Panc1 (cell line): ENCODE results near the gene ETV5. TPM values are rescaled to one million over a fixed set of nuclear protein-coding genes. Genes with fewer than 3 reads are reported as not detected.

Experiments
- ATAC-seq: fragments of 200-7000 bp; cut with Tn5 transposase; 2 replicates; pipeline ENCODE4 v1.9.1; 2020; ENCODE audit warnings: mild to moderate bottlenecking, moderate library complexity
- Bru-seq: library from RNA; stranded (reverse); fragments of 400-500 nt; gene quantifications from one replicate; lab custom pipeline; 2021; lab: Mats Ljungman, UMichigan
- BruChase-seq, 2 experiments: library from RNA; stranded (reverse); fragments of 400-500 nt; gene quantifications; one replicate each; lab custom pipeline; 2021; lab: Mats Ljungman, UMichigan
- BruUV-seq: library from RNA; stranded (reverse); fragments of 400-500 nt; replicated peaks from 2 replicates; lab custom pipeline; 2021; lab: Mats Ljungman, UMichigan
- CTCF ChIA-PET: fragments of 300-600 bp; sonication (Branson Sonifier 250); formaldehyde crosslinking; loops from one replicate; lab custom pipeline; 2022; ENCODE audit warnings: antibody characterized with exemption; lab: Charles Lee
- POLR2A ChIA-PET: fragments of 300-600 bp; sonication (Branson Sonifier 250); formaldehyde crosslinking; loops from one replicate; lab custom pipeline; 2022; ENCODE audit warnings: antibody characterized with exemption; lab: Charles Lee
- DNase-seq: peaks from one replicate; pipeline ENCODE4 v3.0.0-alpha.2; 2010; ENCODE audit warnings: low read depth, low spot score
- H3K27ac ChIP-seq: 2 replicates; pipeline ENCODE4 v1.5.1; 2011; ENCODE audit warnings: mild to moderate bottlenecking, low read length, inconsistent platforms
- H3K27me3 ChIP-seq: fragments of 200-500 bp; sonication (Bioruptor generic); 2 replicates; pipeline ENCODE4 v1.6.0; 2014; ENCODE audit warnings: low read length, inconsistent platforms; ENCODE audit not compliant: control insufficient read depth, insufficient read depth
- H3K36me3 ChIP-seq: fragments of 200-500 bp; sonication (Bioruptor generic); 2 replicates; pipeline ENCODE4 v1.5.1; 2014; ENCODE audit warnings: inconsistent platforms, mild to moderate bottlenecking, low read length, moderate library complexity; ENCODE audit not compliant: control insufficient read depth, insufficient read depth
- H3K4me1 ChIP-seq: 2 replicates; pipeline ENCODE4 v1.5.1; 2011; ENCODE audit warnings: inconsistent platforms, mild to moderate bottlenecking, low read length, moderate library complexity; ENCODE audit not compliant: control insufficient read depth, insufficient read depth
- H3K4me3 ChIP-seq, 2 experiments: 2 replicates each; pipeline ENCODE4 v1.5.1; 2011 to 2012; ENCODE audit warnings: low read depth in 2 of 2, low read length in 2 of 2, mild to moderate bottlenecking in 2 of 2, inconsistent platforms in 1 of 2, moderate library complexity in 1 of 2
- H3K9me3 ChIP-seq: fragments of 200-500 bp; sonication (Bioruptor generic); 2 replicates; pipeline ENCODE4 v1.5.1; 2014; ENCODE audit warnings: low read depth, mild to moderate bottlenecking, inconsistent platforms, low read length, moderate library complexity; ENCODE audit not compliant: control insufficient read depth, insufficient read depth
- POLR2AphosphoS5 ChIP-seq: IDR thresholded peaks from 2 replicates; pipeline ENCODE4 v1.6.1; 2012; ENCODE audit warnings: mild to moderate bottlenecking, low read depth, low read length, moderate library complexity
- SIN3A ChIP-seq: IDR thresholded peaks from 2 replicates; pipeline ENCODE4 v1.6.1; 2012; ENCODE audit warnings: low read depth, mild to moderate bottlenecking, low read length, moderate library complexity, borderline replicate concordance; ENCODE audit not compliant: insufficient read depth
- TCF7L2 ChIP-seq: IDR thresholded peaks from 2 replicates; pipeline ENCODE4 v1.6.1; 2011; ENCODE audit warnings: mild to moderate bottlenecking, low read depth, low read length, inconsistent platforms
- in situ Hi-C: cut with HindIII; loops from 2 replicates; pipeline ENCODE4 v1.10.0; 2016; ENCODE audit warnings: low sequenced_read_pairs, low pct_unique_long_range_greater_than_20kb
- intact Hi-C: fragments of 100-400 bp; cut with micrococcal nuclease; formaldehyde crosslinking; loops from one replicate; pipeline ENCODE4 v1.10.0; 2022; ENCODE audit not compliant: unreplicated experiment
- long read RNA-seq: library from polyadenylated mRNA; unstranded; transcript quantifications from one replicate; pipeline ENCODE4 v2.0.0, GENCODE V29; 2021; ENCODE audit not compliant: unreplicated experiment
- polyA plus RNA-seq: library from polyadenylated mRNA; unstranded; fragments of >200 nt; gene quantifications from one replicate; pipeline ENCODE4 v1.2.1, GENCODE V29; 2012; ENCODE audit warnings: missing spikeins; ENCODE audit not compliant: insufficient read length
- total RNA-seq: library from RNA; stranded (reverse); gene quantifications from one replicate; pipeline ENCODE4 v1.2.1, GENCODE V29; 2021; ENCODE audit not compliant: unreplicated experiment
- TF ChIP-seq, protein P1 (sequence below): fragments of 450-650 bp; IDR thresholded peaks from 2 replicates; pipeline ENCODE4 v1.5.1; 2017; ENCODE audit warnings: mild to moderate bottlenecking
- TF ChIP-seq, protein P2 (sequence below), 2 experiments: IDR thresholded peaks; 2 replicates each; pipeline ENCODE4 v1.6.1; 2011 to 2012; ENCODE audit warnings: low read depth in 2 of 2, control low read depth in 1 of 2, low read length in 1 of 2, mild to moderate bottlenecking in 1 of 2, moderate library complexity in 1 of 2; ENCODE audit not compliant: insufficient read depth in 1 of 2

Gene ETV5
- 79.3 TPM for total RNA-seq
- 43.0 TPM for polyA plus RNA-seq
- percentile 89 among the genes with signal in this experiment for Bru-seq, nascent RNA
- BruChase-seq, experiment 1, labeled RNA remaining after a 2-hour chase, result percentile 81 among the genes with signal in this experiment
- BruChase-seq, experiment 2, labeled RNA remaining after a 6-hour chase, result percentile 87 among the genes with signal in this experiment
- long read RNA-seq, full-length matches to known transcripts, result 11 of 52 reads
- long read RNA-seq, partial matches to known transcripts, result 20 of 52 reads
- long read RNA-seq, other reads (novel, unspliced or antisense), result 21 of 52 reads

DNA sequence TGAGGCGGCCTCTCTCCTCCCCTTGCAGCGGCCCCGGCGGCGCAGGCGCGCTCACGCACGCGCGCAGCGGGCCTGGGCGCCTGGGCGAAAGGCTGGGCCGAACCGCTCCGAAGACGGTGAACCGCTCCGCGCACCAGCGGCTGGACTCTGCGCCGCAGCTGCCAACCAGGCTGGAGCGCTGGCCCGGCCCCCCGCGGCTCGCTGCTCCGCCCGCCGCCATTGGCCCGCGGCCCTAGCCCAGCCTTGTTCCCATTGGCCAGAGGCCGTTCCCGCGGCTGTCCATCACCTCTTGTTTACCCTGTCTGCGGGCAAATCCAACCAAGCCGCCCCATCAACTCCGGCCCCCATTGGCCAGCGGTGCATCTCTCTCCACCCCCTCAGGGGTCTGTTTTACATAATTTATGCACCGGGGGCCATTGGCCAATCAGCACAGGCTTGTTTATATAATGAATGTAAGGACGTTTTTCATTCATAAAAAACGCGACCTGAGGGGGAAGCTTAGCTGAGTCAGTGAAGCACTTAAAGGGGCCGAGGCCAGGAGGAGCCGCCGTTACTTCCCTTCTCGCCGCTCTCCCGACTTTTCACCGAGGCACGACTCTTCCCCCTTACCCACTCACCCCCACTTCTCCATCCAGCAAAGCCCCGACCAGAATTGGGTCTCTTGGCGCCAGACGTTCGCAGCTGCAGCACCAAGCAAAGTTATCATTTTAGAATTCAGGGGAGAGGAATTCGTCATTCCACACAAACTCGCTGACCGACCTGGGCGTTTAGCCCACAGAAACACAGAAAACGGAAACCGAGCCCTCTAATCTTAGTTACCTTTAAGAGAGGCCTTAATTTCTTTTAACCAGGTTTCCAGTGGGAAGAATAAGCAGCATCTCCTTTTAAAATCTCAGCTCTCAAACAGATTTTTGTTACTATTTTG is at the start of gene ETV5:
ETV5 (minus strand) TSS at position 149 of the 925 bp plus-strand sequence. CDS start 3,221 bp downstream, outside the sequence.
- in situ Hi-C loops (no loop called here), intact Hi-C loops (loop anchor here (5.0 kb wide), 2 partner anchors 127 to 133 kb away; no protein-coding TSS in a partner anchor)
- peak within 1 kb of the TSS; percentile 81 for H3K27ac ChIP-seq
- H3K4me1 ChIP-seq, result peaks cover 28% of the 10 kb centered on the region
- ATAC-seq (peak; percentile 95), DNase-seq (peak; percentile 97)
- peak within 1 kb of the TSS; percentile 91 to 95 for H3K4me3 ChIP-seq
- H3K27me3 ChIP-seq, result 0 out of 2 replicates have a peak, but pooled peaks cover 2% of the 10 kb centered on the region
- BruUV-seq, result TSS peak; percentile 83
- H3K9me3 ChIP-seq, result no peaks in the 10 kb centered on the region
- TF ChIP-seq, protein P1, sequence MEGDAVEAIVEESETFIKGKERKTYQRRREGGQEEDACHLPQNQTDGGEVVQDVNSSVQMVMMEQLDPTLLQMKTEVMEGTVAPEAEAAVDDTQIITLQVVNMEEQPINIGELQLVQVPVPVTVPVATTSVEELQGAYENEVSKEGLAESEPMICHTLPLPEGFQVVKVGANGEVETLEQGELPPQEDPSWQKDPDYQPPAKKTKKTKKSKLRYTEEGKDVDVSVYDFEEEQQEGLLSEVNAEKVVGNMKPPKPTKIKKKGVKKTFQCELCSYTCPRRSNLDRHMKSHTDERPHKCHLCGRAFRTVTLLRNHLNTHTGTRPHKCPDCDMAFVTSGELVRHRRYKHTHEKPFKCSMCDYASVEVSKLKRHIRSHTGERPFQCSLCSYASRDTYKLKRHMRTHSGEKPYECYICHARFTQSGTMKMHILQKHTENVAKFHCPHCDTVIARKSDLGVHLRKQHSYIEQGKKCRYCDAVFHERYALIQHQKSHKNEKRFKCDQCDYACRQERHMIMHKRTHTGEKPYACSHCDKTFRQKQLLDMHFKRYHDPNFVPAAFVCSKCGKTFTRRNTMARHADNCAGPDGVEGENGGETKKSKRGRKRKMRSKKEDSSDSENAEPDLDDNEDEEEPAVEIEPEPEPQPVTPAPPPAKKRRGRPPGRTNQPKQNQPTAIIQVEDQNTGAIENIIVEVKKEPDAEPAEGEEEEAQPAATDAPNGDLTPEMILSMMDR, result no peak
- peak; percentile 68 for TF ChIP-seq POLR2AphosphoS5
- TF ChIP-seq, protein P2, sequence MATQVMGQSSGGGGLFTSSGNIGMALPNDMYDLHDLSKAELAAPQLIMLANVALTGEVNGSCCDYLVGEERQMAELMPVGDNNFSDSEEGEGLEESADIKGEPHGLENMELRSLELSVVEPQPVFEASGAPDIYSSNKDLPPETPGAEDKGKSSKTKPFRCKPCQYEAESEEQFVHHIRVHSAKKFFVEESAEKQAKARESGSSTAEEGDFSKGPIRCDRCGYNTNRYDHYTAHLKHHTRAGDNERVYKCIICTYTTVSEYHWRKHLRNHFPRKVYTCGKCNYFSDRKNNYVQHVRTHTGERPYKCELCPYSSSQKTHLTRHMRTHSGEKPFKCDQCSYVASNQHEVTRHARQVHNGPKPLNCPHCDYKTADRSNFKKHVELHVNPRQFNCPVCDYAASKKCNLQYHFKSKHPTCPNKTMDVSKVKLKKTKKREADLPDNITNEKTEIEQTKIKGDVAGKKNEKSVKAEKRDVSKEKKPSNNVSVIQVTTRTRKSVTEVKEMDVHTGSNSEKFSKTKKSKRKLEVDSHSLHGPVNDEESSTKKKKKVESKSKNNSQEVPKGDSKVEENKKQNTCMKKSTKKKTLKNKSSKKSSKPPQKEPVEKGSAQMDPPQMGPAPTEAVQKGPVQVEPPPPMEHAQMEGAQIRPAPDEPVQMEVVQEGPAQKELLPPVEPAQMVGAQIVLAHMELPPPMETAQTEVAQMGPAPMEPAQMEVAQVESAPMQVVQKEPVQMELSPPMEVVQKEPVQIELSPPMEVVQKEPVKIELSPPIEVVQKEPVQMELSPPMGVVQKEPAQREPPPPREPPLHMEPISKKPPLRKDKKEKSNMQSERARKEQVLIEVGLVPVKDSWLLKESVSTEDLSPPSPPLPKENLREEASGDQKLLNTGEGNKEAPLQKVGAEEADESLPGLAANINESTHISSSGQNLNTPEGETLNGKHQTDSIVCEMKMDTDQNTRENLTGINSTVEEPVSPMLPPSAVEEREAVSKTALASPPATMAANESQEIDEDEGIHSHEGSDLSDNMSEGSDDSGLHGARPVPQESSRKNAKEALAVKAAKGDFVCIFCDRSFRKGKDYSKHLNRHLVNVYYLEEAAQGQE (IDR thresholded peaks at IDR 0.05; ENCODE audit: insufficient read depth in 1 of 2, low read depth in 2 of 2, low read length in 1 of 2), result 0 out of 4 replicates have a peak, but pooled peaks of 1 of the 2 experiments have one; percentile 33
- TF ChIP-seq SIN3A, result peak; percentile 60; the same call in 1 of the 2 replicates
- TF ChIP-seq TCF7L2, result no peak
- POLR2A ChIA-PET, result interaction anchor here (0.6 kb wide), 1 partner anchor 28 kb away, joined by 4 read pairs; no protein-coding TSS in a partner anchor
- CTCF ChIA-PET, result interaction anchor here (0.6 kb wide), 2 partner anchors 11 to 165 kb away, joined by 3 to 10 read pairs; no protein-coding TSS in a partner anchor
- H3K36me3 ChIP-seq, result no peaks in the 10 kb centered on the region; the same call in 1 of the 2 replicates

DNA sequence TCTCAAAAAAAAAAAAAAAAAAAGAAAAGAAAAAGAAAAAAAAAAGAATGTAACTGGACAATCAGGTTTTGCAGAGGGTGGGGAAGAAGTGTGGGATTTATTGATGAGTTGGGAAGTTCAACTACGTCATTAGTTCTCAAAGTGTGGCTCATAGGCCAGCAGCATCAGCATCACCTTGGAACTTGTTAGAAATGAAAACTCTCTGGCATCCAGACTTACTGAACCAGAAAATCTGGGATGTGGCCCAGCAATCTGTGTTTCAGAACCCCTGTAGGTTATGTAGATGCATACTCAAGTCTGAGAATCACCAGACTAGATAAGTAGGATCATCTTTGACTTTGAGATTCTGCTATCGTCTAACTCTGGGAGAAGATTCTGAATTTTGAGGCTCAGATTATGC is 45.8 kb upstream of the ETV5 start:
- 0 out of 2 replicates have a peak, but pooled peaks cover 2% of the 10 kb centered on the region for H3K27me3 ChIP-seq
- DNase-seq, result no peak
- ChIA-PET CTCF (no interaction called here), POLR2A (no interaction called here)
- H3K4me1 ChIP-seq, result no peaks in the 10 kb centered on the region
- no TSS peak for BruUV-seq
- H3K9me3 ChIP-seq, result no peaks in the 10 kb centered on the region; the same call in 1 of the 2 replicates
- ATAC-seq, result no peak
- no peak for TF ChIP-seq TCF7L2
- no peak for TF ChIP-seq SIN3A
- TF ChIP-seq, protein P2 (IDR thresholded peaks at IDR 0.05; ENCODE audit: insufficient read depth in 1 of 2, low read depth in 2 of 2, low read length in 1 of 2), result no peak
- TF ChIP-seq, protein P1, result no peak
- no peak for TF ChIP-seq POLR2AphosphoS5
- intact Hi-C loops (no loop called here), in situ Hi-C loops (no loop called here)
- H3K27ac ChIP-seq, result no peak overlapping the region
- H3K36me3 ChIP-seq, result no peaks in the 10 kb centered on the region
- H3K4me3 ChIP-seq, result no peak overlapping the region
